KMS-11 (cell line): ENCODE results near the gene FOXN3.
A peak's percentile ranks its signal among the peaks of the same experiment; 100 is the strongest.

Experiments
- H2AFZ ChIP-seq: fragments of 200-600 bp; sonication (generic); 2 replicates; pipeline ENCODE4 v1.6.1; 2016; ENCODE audit warnings: antibody characterized with exemption, mixed run types, low read depth
- H3K27ac ChIP-seq: fragments of 200-600 bp; sonication (generic); 2 replicates; pipeline ENCODE4 v1.6.1; 2016; ENCODE audit warnings: mild to moderate bottlenecking, mixed run types
- H3K27me3 ChIP-seq: fragments of 200-600 bp; sonication (generic); 2 replicates; pipeline ENCODE4 v1.6.1; 2017; ENCODE audit warnings: mild to moderate bottlenecking, low read depth, mixed run types, moderate library complexity; ENCODE audit not compliant: insufficient read depth
- H3K36me3 ChIP-seq: fragments of 200-600 bp; sonication (generic); 2 replicates; pipeline ENCODE4 v1.6.1; 2017; ENCODE audit warnings: mild to moderate bottlenecking, mixed run types; ENCODE audit not compliant: insufficient read depth
- H3K4me1 ChIP-seq: fragments of 200-600 bp; sonication (generic); 2 replicates; pipeline ENCODE4 v1.6.1; 2016; ENCODE audit warnings: mild to moderate bottlenecking, low read depth, mixed run types; ENCODE audit not compliant: poor library complexity, severe bottlenecking
- H3K4me2 ChIP-seq: fragments of 200-600 bp; sonication (generic); 2 replicates; pipeline ENCODE4 v1.7.0; 2016; ENCODE audit warnings: mild to moderate bottlenecking, mixed run types
- H3K4me3 ChIP-seq: fragments of 200-600 bp; sonication (generic); IDR thresholded peaks from 2 replicates; pipeline ENCODE4 v1.6.1; 2017; ENCODE audit warnings: low read depth, low read length, mixed read lengths; ENCODE audit not compliant: insufficient read depth
- H3K79me2 ChIP-seq: fragments of 200-600 bp; sonication (generic); 2 replicates; pipeline ENCODE4 v1.6.1; 2016; ENCODE audit warnings: low read depth, mixed run types; ENCODE audit not compliant: insufficient read depth
- H3K9ac ChIP-seq: fragments of 200-600 bp; sonication (generic); 2 replicates; pipeline ENCODE4 v1.6.1; 2016; ENCODE audit warnings: mild to moderate bottlenecking, mixed run types
- H4K20me1 ChIP-seq: fragments of 200-600 bp; sonication (generic); 2 replicates; pipeline ENCODE4 v1.6.1; 2016; ENCODE audit warnings: mild to moderate bottlenecking, mixed run types; ENCODE audit not compliant: insufficient read depth
- CTCF ChIP-seq: fragments of 200-600 bp; sonication (generic); conservative IDR thresholded peaks from 2 replicates; pipeline ENCODE4 v1.6.1; 2017; ENCODE audit warnings: low read depth, mild to moderate bottlenecking, antibody characterized with exemption, low read length, moderate library complexity, mixed read lengths

FOXN3 gene

GRCh38 chr14:89190765-89191513 lies 226.1 kb downstream of the FOXN3 start:
- H2AFZ ChIP-seq, result no peak overlapping the region
- no peaks in the 10 kb centered on the region for H3K79me2 ChIP-seq
- TF ChIP-seq CTCF, result no peak
- no peaks in the 10 kb centered on the region for H3K27me3 ChIP-seq
- peaks cover 14% of the 10 kb centered on the region for H3K4me1 ChIP-seq
- no peaks in the 10 kb centered on the region for H3K36me3 ChIP-seq
- H3K4me3 ChIP-seq, result no peak overlapping the region
- H3K9ac ChIP-seq, result no peak overlapping the region
- peak overlapping the region; percentile 40 for H3K27ac ChIP-seq
- H3K4me2 ChIP-seq, result peak overlapping the region; percentile 45; the same call in 1 of the 2 replicates
- no peaks in the 10 kb centered on the region for H4K20me1 ChIP-seq

- Histone ChIP-seq H4K20me1 (no peaks in the 10 kb centered on the region), H3K9ac (no peak overlapping the region), H3K27ac (no peak overlapping the region), H3K4me2 (no peak overlapping the region), H2AFZ (no peak overlapping the region), H3K4me3 (no peak overlapping the region), H3K36me3 (no peaks in the 10 kb centered on the region), H3K27me3 (no peaks in the 10 kb centered on the region), H3K4me1 (peaks cover 14% of the 10 kb centered on the region), H3K79me2 (no peaks in the 10 kb centered on the region)
- no peak for TF ChIP-seq CTCF
Observed at GRCh38 chr14:89188492-89188891, 228.5 kb downstream of the FOXN3 start.

GRCh38 chr14:89187501-89187900 lies 229.5 kb downstream of the FOXN3 start:
- Histone ChIP-seq H3K27me3 (no peaks in the 10 kb centered on the region), H4K20me1 (no peaks in the 10 kb centered on the region), H3K79me2 (no peaks in the 10 kb centered on the region), H2AFZ (no peak overlapping the region), H3K4me3 (no peak overlapping the region), H3K4me1 (peaks cover 14% of the 10 kb centered on the region), H3K27ac (no peak overlapping the region), H3K4me2 (no peak overlapping the region), H3K36me3 (no peaks in the 10 kb centered on the region), H3K9ac (no peak overlapping the region)
- TF ChIP-seq CTCF, result no peak

- H3K79me2 ChIP-seq, result no peaks in the 10 kb centered on the region
- H3K27ac ChIP-seq, result no peak overlapping the region
- no peak overlapping the region for H3K4me2 ChIP-seq
- no peaks in the 10 kb centered on the region for H4K20me1 ChIP-seq
- H2AFZ ChIP-seq, result no peak overlapping the region
- H3K4me1 ChIP-seq, result peaks cover 14% of the 10 kb centered on the region
- no peaks in the 10 kb centered on the region for H3K36me3 ChIP-seq
- H3K9ac ChIP-seq, result no peak overlapping the region
- H3K27me3 ChIP-seq, result no peaks in the 10 kb centered on the region
- no peak overlapping the region for H3K4me3 ChIP-seq
- no peak for TF ChIP-seq CTCF
Observed at GRCh38 chr14:89186856-89187376, 230.1 kb downstream of the FOXN3 start.
